Epithelial cell of esophagus (primary cell): ENCODE results near the gene SDF2L1.
A peak's percentile ranks its signal among the peaks of the same experiment; 100 is the strongest.
"Not testable (repeated sequence)": the region's sequence is repeated elsewhere in the genome, so short reads cannot be mapped to it uniquely, and the experiment has no call there.

Experiments used
- DNase-seq: peaks from one replicate; pipeline ENCODE4 v3.0.0; 2010; ENCODE audit warnings: low read depth
- H3K4me3 ChIP-seq: 2 replicates; pipeline ENCODE4 v1.5.1; 2011; ENCODE audit warnings: mild to moderate bottlenecking, low read length, control low read depth
- TF ChIP-seq, protein P1 (sequence below): IDR thresholded peaks from 2 replicates; pipeline ENCODE4 v1.5.1; 2011; ENCODE audit warnings: low read depth, mild to moderate bottlenecking, low read length, control low read depth, inconsistent platforms; ENCODE audit not compliant: insufficient read depth; ENCODE audit errors: missing control alignments

Gene SDF2L1

GRCh38 chr22:21642584-21643448, 714 bp downstream of the SDF2L1 start:
- TF ChIP-seq, protein P1, sequence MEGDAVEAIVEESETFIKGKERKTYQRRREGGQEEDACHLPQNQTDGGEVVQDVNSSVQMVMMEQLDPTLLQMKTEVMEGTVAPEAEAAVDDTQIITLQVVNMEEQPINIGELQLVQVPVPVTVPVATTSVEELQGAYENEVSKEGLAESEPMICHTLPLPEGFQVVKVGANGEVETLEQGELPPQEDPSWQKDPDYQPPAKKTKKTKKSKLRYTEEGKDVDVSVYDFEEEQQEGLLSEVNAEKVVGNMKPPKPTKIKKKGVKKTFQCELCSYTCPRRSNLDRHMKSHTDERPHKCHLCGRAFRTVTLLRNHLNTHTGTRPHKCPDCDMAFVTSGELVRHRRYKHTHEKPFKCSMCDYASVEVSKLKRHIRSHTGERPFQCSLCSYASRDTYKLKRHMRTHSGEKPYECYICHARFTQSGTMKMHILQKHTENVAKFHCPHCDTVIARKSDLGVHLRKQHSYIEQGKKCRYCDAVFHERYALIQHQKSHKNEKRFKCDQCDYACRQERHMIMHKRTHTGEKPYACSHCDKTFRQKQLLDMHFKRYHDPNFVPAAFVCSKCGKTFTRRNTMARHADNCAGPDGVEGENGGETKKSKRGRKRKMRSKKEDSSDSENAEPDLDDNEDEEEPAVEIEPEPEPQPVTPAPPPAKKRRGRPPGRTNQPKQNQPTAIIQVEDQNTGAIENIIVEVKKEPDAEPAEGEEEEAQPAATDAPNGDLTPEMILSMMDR, result peak; percentile 64
- peak; percentile 67 for DNase-seq
- H3K4me3 ChIP-seq, result peak overlapping the region; percentile 66

DNA sequence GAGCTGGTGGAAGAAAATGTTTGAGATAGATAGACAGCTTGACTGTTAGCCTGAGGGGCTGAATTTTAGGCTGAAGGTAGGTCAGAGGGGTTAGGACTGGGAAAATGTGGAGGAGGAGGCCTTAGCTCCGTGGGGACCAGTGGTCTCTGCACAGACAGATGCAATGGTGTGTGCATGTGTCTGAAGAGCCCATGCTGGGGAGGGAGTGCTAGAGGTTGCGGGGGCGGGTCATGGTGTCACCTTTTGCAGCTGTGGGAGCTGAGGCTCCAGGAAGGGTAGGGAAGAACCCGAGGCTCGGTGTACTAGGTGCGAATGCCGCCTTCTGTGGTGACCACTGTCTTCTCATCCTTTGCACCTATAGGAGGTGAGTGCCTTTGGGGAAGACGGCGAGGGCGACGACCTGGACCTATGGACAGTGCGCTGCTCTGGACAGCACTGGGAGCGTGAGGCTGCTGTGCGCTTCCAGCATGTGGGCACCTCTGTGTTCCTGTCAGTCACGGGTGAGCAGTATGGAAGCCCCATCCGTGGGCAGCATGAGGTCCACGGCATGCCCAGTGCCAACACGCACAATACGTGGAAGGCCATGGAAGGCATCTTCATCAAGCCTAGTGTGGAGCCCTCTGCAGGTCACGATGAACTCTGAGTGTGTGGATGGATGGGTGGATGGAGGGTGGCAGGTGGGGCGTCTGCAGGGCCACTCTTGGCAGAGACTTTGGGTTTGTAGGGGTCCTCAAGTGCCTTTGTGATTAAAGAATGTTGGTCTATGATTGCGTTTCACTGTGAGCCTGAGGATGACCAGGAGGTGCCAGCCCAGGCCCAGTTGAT, 1.6 kb downstream of the SDF2L1 start:
- DNase-seq, result no peak
- TF ChIP-seq, protein P1, result no peak
- H3K4me3 ChIP-seq, result no peak overlapping the region

DNA sequence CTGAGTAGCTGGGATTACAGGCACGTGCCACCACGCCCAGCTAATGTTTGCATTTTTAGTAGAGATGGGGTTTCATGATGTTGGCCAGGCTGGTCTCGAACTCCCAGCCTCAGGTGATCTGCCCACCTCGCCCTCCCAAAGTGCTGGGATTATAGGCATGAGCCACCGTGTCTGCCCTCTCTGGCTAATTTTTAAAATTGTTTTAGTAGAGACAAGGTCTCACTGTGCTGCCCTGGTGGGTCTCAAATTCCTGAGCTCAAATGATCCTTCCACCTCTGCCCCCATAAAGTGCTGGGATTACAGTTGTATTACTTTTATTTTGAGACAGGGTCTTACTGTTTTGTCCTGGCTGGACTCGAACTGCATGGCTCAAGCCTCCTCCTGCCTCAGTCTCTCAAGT, 3.4 kb downstream of the SDF2L1 start:
- not testable (repeated sequence) for H3K4me3 ChIP-seq, DNase-seq

GRCh38 chr22:21646608-21647590, 4.8 kb downstream of the SDF2L1 start:
- TF ChIP-seq, protein P1, result peak; percentile 93
- peak; percentile 86 for DNase-seq
- H3K4me3 ChIP-seq, result no peak overlapping the region

DNA sequence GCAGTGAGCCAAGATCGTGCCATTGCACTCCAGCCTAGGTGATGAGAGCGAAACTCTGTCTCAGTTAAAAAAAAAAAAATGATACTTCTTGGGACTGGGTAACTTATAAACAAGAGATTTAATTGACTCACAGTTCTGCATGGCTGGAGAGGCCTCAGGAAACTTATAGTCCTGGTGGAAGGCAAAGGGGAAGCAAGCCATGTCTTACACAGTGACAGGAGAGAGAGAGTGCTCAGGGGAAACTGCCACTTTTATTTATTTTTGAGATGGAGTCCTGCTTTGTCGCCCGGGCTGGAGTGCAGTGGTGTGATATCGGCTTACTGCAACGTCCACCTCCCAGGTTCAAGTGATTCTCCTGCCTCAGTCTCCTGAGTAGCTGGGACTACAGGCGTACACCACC, 8.2 kb downstream of the SDF2L1 start:
- no peak for DNase-seq
- TF ChIP-seq, protein P1, result no peak
- no peak overlapping the region for H3K4me3 ChIP-seq

GRCh38 chr22:21650823-21651520, 8.9 kb downstream of the SDF2L1 start:
- no peak for DNase-seq
- TF ChIP-seq, protein P1, result no peak
- peak overlapping the region; percentile 67 for H3K4me3 ChIP-seq
